Measurements from ENCODE around the gene TEKT5. TPM values are rescaled to one million over a fixed set of nuclear protein-coding genes. Genes with fewer than 3 reads are reported as not detected.
A peak's percentile ranks its signal among the peaks of the same experiment; 100 is the strongest.
"Not testable (repeated sequence)": the region's sequence is repeated elsewhere in the genome, so short reads cannot be mapped to it uniquely, and the experiment has no call there.

Gene TEKT5
- total RNA-seq, result not detected

GRCh38 chr16:10694830-10695229, at the start of gene TEKT5:
Gene TEKT5 (minus strand): TSS chr16:10694930. CDS start chr16:10694873, 57 bp downstream.
- DNase-seq (ENCODE audit: low spot score), result no peak

DNA sequence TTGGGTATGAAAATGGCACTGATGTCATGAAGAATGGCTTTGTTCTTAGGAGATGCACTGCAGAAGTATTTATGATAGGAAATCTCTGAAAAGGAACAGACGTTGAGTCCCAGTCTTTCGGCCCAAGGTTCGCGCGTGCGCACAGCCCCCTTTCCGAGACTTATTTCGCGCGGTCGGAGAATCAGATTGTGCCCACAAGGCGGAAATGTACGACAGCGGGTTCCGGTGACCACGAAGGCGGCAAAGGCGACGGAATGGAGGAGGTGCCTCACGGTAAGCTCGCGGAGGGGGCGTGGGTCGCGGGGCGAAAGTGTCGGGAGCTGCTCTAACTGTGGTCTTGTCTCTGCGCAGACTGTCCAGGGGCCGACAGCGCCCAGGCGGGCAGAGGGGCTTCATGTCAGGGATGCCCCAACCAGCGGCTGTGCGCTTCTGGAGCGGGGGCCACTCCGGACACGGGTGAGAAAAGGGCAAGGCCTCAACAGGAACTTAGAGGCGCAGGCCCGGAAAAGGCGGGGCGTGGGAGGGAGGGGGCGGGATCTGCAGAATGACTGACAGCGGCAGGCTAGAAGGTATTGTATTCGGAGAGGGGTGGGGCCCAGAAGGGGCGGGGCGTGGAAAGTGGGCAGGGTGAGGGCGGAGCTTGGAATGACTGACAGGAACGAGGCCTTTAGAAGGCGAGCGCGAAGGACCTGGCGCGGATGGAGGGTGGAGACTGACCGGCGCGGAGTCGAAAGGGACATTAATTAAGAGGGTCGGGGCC, 49.1 kb upstream of the TEKT5 start, which contains the start of gene NUBP1:
Gene NUBP1, plus strand, starts transcription at position 233 of the 760 bp plus-strand sequence. Its CDS starts 22 bp downstream, at position 255.
- peak; percentile 100 for DNase-seq (ENCODE audit: low spot score)

- no peak for DNase-seq (ENCODE audit: low spot score)
Observed at GRCh38 chr16:10743227-10743609, 48.5 kb upstream of the TEKT5 start.

- no peak for DNase-seq (ENCODE audit: low spot score)
Observed at GRCh38 chr16:10741844-10742243, 47.1 kb upstream of the TEKT5 start.

DNA sequence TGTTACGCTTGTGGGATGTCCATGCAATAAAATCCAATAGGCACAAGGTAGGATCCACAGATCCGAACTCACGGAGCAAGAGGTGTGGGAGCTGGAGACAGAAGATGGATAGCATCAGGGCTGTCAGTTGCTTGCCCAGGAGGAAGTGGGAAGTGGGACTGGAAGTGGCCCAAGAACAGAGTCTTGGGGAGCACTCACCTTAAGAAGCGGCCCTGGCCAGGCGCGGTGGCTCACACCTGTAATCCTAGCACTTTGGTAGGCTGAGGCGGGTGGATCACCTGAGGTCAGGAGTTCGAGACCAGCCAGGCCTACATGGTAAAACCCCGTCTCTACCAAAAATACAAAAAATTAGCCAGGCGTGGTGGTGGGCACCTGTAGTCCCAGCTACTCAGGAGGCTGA, 46.5 kb upstream of the TEKT5 start:
- not testable (repeated sequence) for DNase-seq (ENCODE audit: low spot score)

- no peak for DNase-seq (ENCODE audit: low spot score)
Observed at GRCh38 chr16:10740845-10741208, 46.1 kb upstream of the TEKT5 start.

DNA sequence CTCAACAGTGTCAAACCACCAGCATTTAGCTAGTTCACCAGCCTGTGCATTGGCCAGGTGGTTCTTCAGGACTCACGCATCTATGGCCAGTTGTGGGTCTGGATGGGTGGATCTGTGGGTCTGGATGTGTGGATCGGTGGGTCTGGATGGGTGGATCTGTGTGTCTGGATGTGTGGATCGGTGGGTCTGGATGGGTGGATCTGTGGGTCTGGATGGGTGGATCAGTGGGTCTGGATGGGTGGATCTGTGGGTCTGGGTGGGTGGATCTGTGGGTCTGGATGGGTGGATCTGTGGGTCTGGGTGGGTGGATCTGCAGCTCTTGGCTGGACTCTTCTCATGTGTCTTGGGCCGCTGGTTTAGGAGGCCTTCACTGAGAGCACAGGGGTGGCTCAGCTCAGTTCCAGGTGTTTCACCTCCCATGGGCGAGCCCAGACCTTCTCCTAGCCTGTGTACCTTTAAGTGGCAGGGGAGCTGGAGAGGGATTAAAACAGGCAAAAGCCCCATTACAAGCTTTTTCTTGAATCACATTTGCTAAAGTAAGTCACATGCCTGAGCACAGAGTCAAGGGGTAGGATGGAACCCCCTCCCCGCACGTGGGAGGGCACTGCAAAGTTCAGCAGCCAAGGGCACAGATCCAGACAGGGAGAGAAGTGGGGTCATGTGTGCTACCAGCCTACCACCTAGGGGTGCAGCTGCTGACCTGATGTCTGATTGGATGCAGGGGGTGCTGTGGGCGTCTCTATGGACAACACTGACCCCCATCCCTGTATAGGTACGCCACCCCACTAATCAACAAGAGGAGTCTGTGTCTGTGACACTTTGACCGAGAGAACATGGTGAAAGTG, 45.5 kb upstream of the TEKT5 start:
- DNase-seq (ENCODE audit: low spot score), result no peak

DNA sequence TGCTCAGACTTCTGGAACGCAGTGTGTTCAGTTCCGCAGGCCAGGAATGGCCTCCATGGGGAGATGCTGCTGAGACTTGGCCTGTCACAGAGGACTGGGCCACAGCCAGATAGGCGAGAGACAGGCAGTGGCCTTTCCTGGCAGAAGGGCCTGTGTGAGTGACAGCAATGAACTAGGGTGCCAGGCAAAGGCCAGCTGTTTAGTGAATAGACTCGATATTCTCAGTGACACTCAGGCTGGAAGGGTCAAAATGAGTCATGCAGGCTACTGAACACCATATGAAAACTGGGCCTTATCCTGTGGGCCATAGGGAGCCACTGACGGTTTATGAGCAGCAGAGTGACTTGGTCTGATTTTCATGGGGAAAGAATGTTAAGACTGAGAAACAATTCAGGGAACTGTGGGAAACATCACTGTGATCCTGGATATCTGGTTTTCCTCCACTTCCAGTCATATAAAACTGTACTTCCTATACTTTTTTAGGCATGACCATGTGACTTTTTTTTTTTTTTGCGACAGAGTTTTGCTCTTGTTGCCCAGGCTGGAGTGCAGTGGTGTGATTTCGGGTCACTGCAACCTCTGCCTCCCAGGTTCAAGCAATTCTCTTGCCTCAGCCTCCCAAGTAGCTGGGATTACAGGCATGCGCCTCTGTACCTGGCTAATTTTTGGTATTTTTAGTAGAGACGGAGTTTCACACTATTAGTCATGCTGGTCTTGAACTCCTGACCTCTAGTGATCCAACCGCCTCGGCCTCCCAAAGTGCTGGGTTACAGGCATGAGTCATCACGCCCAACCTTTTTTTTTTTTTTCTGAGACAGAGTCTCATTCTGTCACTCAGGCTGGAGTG, 43.7 kb upstream of the TEKT5 start:
- DNase-seq (ENCODE audit: low spot score), result no peak

GRCh38 chr16:10737068-10737625, 42.4 kb upstream of the TEKT5 start:
- DNase-seq (ENCODE audit: low spot score), result peak; percentile 69

DNA sequence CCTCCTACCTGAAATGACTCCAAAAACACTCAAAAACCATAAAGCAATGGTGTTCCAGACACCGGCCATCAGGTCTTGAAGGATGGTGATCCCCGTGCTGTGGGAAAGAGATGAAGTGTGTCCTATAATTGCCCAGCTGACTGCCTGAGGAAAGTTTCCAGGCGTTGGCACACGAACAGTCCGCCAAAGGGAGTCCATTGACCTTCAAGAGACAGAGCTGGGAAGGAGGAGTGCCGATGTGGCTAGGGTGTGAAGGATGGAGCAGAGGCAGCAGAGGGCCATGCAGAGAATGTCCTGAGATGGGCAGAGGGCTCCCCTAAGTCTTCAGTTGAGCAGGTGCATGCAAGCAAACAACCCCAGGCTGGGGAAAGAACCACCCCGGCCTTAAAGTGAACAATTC, 37.1 kb upstream of the TEKT5 start:
- DNase-seq (ENCODE audit: low spot score), result no peak

GRCh38 chr16:10729104-10730048, 34.6 kb upstream of the TEKT5 start:
- no peak for DNase-seq (ENCODE audit: low spot score)

- DNase-seq (ENCODE audit: low spot score), result no peak
Observed at GRCh38 chr16:10728003-10728887, 33.5 kb upstream of the TEKT5 start.

- DNase-seq (ENCODE audit: low spot score), result no peak
Observed at GRCh38 chr16:10708969-10709368, 14.2 kb upstream of the TEKT5 start.

- no peak for DNase-seq (ENCODE audit: low spot score)
Observed at GRCh38 chr16:10699756-10700155, 5.0 kb upstream of the TEKT5 start.

DNA sequence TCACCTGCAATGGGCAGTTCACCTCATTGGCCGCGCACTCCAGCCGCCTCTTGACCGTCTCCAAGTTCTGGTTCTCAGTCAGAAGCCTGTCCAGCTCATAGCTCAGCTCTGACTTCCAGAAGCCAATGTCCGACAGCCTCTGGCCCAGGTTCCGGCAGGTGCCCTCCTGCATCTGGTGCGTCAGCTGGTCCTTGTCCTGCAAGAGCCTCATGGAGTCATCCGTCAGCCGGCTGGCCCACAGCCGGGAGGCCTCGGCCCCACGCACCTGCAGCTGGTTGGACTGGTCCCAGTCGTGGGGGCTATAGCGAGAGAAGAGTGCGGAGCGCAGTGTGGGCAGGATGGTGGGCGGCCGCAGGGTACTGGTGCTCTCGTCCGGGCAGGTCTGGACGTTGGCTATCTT, 424 bp downstream of the TEKT5 start:
- DNase-seq (ENCODE audit: low spot score), result no peak

GRCh38 chr16:10693889-10694288, 841 bp downstream of the TEKT5 start:
- DNase-seq (ENCODE audit: low spot score), result no peak

GRCh38 chr16:10692470-10692869, 2.3 kb downstream of the TEKT5 start:
- no peak for DNase-seq (ENCODE audit: low spot score)

GRCh38 chr16:10688726-10689125, 6.0 kb downstream of the TEKT5 start:
- DNase-seq (ENCODE audit: low spot score), result no peak

GRCh38 chr16:10688291-10688690, 6.4 kb downstream of the TEKT5 start:
- DNase-seq (ENCODE audit: low spot score), result peak; percentile 27

DNA sequence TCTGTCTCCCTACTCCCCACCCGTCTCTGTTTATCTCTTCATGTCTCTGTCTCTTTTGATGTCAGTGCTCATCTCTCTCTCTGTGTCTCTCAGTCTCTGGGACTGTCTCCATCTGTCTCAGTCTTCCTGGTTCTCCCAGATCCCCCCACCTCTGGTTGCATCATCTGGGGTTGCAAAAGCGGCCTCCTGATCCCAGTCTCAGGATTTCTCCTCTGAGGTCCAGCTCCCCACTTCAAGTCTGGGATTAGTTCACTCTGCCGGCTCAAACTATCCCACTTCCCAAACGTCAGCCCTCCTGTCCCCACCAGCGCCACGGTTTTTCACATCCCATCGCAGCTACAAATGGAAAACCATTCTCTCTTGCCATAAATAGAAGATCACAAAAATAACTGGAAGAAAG, 9.0 kb downstream of the TEKT5 start:
- DNase-seq (ENCODE audit: low spot score), result no peak

All from mucosa of gallbladder (tissue), 1 donor.